A673 (cell line): ENCODE measurements around the gene ATL1. TPM values are rescaled to one million over a fixed set of nuclear protein-coding genes. Genes with fewer than 3 reads are reported as not detected.

ENCODE experiments used
- BruUV-seq: library from RNA; stranded (reverse); fragments of 400-500 nt; replicated peaks from 2 replicates; lab custom pipeline; 2021; lab: Mats Ljungman, UMichigan
- CTCF ChIA-PET: fragments of 300-600 bp; sonication (Branson Sonifier 250); formaldehyde crosslinking; loops from one replicate; lab custom pipeline; 2022; ENCODE audit warnings: antibody characterized with exemption; lab: Charles Lee
- POLR2A ChIA-PET: fragments of 300-600 bp; sonication (Branson Sonifier 250); formaldehyde crosslinking; loops from one replicate; lab custom pipeline; 2022; ENCODE audit warnings: antibody characterized with exemption; ENCODE audit not compliant: low non-redundant PET; lab: Charles Lee
- DNase-seq: peaks from one replicate; pipeline ENCODE4 v3.0.0-alpha.2; 2015; ENCODE audit warnings: low spot score
- H3K27ac ChIP-seq: fragments of 200-600 bp; sonication (generic); 2 replicates; pipeline ENCODE4 v1.5.1; 2016; ENCODE audit warnings: mixed run types, low read depth, mild to moderate bottlenecking, mixed read lengths, antibody characterized with exemption, low read length; ENCODE audit not compliant: poor library complexity, severe bottlenecking
- H3K27me3 ChIP-seq: fragments of 200-600 bp; sonication (generic); replicated peaks from 2 replicates; pipeline ENCODE4 v1.6.1; 2017; ENCODE audit warnings: mixed run types, low read depth, mild to moderate bottlenecking, mixed read lengths, antibody characterized with exemption, low read length; ENCODE audit not compliant: insufficient read depth, poor library complexity
- H3K36me3 ChIP-seq: fragments of 200-600 bp; sonication (generic); 2 replicates; pipeline ENCODE4 v1.6.1; 2016; ENCODE audit warnings: mixed run types, mild to moderate bottlenecking, mixed read lengths, antibody characterized with exemption, low read length; ENCODE audit not compliant: insufficient read depth, poor library complexity, severe bottlenecking
- H3K4me1 ChIP-seq: fragments of 200-600 bp; sonication (generic); 2 replicates; pipeline ENCODE4 v1.6.1; 2017; ENCODE audit warnings: mixed run types, mild to moderate bottlenecking, mixed read lengths, antibody characterized with exemption, low read length; ENCODE audit not compliant: insufficient read depth, poor library complexity, severe bottlenecking
- H3K4me3 ChIP-seq: fragments of 200-600 bp; sonication (generic); 2 replicates; pipeline ENCODE4 v1.5.1; 2016; ENCODE audit warnings: low read depth, mixed run types, mild to moderate bottlenecking, mixed read lengths, low read length; ENCODE audit not compliant: poor library complexity, severe bottlenecking
- H3K9me3 ChIP-seq: fragments of 200-600 bp; sonication (generic); 2 replicates; pipeline ENCODE4 v1.6.1; 2016; ENCODE audit warnings: mixed run types, low read depth, mild to moderate bottlenecking, mixed read lengths, antibody characterized with exemption, low read length; ENCODE audit not compliant: poor library complexity, severe bottlenecking
- CTCF ChIP-seq: fragments of 300-800, 200-600 bp; sonication (generic); conservative IDR thresholded peaks from 2 replicates; pipeline ENCODE4 v1.5.1; 2017; ENCODE audit warnings: low read depth, mild to moderate bottlenecking, antibody characterized with exemption, low read length, moderate library complexity, mixed read lengths
- EZH2 ChIP-seq: fragments of 200-600 bp; sonication (generic); IDR thresholded peaks from 2 replicates; pipeline ENCODE4 v1.6.1; 2017; ENCODE audit warnings: borderline replicate concordance, low read depth, mild to moderate bottlenecking, mixed read lengths, antibody characterized with exemption, low read length; ENCODE audit not compliant: poor library complexity, severe bottlenecking
- intact Hi-C: fragments of 100-400 bp; cut with micrococcal nuclease; formaldehyde crosslinking; loops from one replicate; pipeline ENCODE4 v1.10.0; 2022; ENCODE audit not compliant: unreplicated experiment
- total RNA-seq: library from RNA; stranded (reverse); gene quantifications from 2 replicates; pipeline ENCODE4 v1.2.3, GENCODE V29; 2021

Gene ATL1
- total RNA-seq, 1 experiment from 2014 or later, result 9.8 TPM

- BruUV-seq, result no TSS peak
- intact Hi-C loops, result no loop called here
- Histone ChIP-seq H3K36me3 (no peaks in the 10 kb centered on the region), H3K27me3 (no peaks in the 10 kb centered on the region), H3K27ac (no peak overlapping the region), H3K4me1 (no peaks in the 10 kb centered on the region), H3K9me3 (no peaks in the 10 kb centered on the region), H3K4me3 (no peak overlapping the region)
- no peak for TF ChIP-seq CTCF
- TF ChIP-seq EZH2, result no peak
- ChIA-PET CTCF (no interaction called here), POLR2A (no interaction called here)
- DNase-seq, result no peak
These were observed 117.7 kb downstream of the ATL1 start for GRCh38 chr14:50677527-50678063.

GRCh38 chr14:50678163-50678562 lies 118.2 kb downstream of the ATL1 start:
- no peak for DNase-seq
- no peak for TF ChIP-seq EZH2
- TF ChIP-seq CTCF, result no peak
- H3K27ac ChIP-seq, result no peak overlapping the region
- H3K4me3 ChIP-seq, result no peak overlapping the region
- no peaks in the 10 kb centered on the region for H3K9me3 ChIP-seq
- CTCF ChIA-PET, result no interaction called here
- BruUV-seq, result no TSS peak
- H3K27me3 ChIP-seq, result no peaks in the 10 kb centered on the region
- no peaks in the 10 kb centered on the region for H3K36me3 ChIP-seq
- POLR2A ChIA-PET, result no interaction called here
- intact Hi-C loops, result no loop called here
- no peaks in the 10 kb centered on the region for H3K4me1 ChIP-seq

GRCh38 chr14:50679674-50680073 lies 119.7 kb downstream of the ATL1 start:
- no peak overlapping the region for H3K4me3 ChIP-seq
- H3K27ac ChIP-seq, result no peak overlapping the region
- no TSS peak for BruUV-seq
- intact Hi-C loops, result no loop called here
- ChIA-PET CTCF (no interaction called here), POLR2A (no interaction called here)
- no peaks in the 10 kb centered on the region for H3K9me3 ChIP-seq
- H3K27me3 ChIP-seq, result no peaks in the 10 kb centered on the region
- H3K36me3 ChIP-seq, result no peaks in the 10 kb centered on the region
- H3K4me1 ChIP-seq, result no peaks in the 10 kb centered on the region
- TF ChIP-seq EZH2 (no peak), CTCF (no peak)
- DNase-seq, result no peak

Other genes starting within 250 kb of the ATL1 start
- gene L2HGDH, start 247.9 kb upstream of the ATL1 start, total RNA-seq, result 17.4 and 22.9 TPM in 2 replicates
- gene DMAC2L, start 247.8 kb upstream of the ATL1 start, total RNA-seq, result 18.4 and 20.4 TPM in 2 replicates
- 8.7 and 11.3 TPM in 2 replicates for gene CDKL1, start 163.3 kb upstream of the ATL1 start, total RNA-seq
- gene MAP4K5, start 27.6 kb upstream of the ATL1 start, total RNA-seq, result 57.9 and 58.9 TPM in 2 replicates
- gene SAV1, start 108.2 kb downstream of the ATL1 start, total RNA-seq, result 35.2 and 36.5 TPM in 2 replicates